Neuronal stem cell (in vitro differentiated cells): ENCODE data around the gene CFAP300.

Source experiments
- DNase-seq: peaks from one replicate; pipeline ENCODE4 v3.0.0-alpha.2; 2013; ENCODE audit warnings: low spot score
- H2AFZ ChIP-seq: one replicate; pipeline ENCODE4 v1.6.1; 2013; ENCODE audit warnings: mild to moderate bottlenecking, low read length, inconsistent platforms
- H2AK5ac ChIP-seq: 2 replicates; pipeline ENCODE4 v1.6.1; 2013; ENCODE audit warnings: low read depth, mild to moderate bottlenecking, inconsistent platforms, low read length, moderate library complexity, mixed read lengths
- H2BK120ac ChIP-seq: 2 replicates; pipeline ENCODE4 v1.6.1; 2013; ENCODE audit warnings: low read depth, mild to moderate bottlenecking, inconsistent platforms, low read length, moderate library complexity, mixed read lengths
- H2BK12ac ChIP-seq: one replicate; pipeline ENCODE4 v1.6.1; 2013; ENCODE audit warnings: low read length, inconsistent platforms
- H2BK15ac ChIP-seq: 2 replicates; pipeline ENCODE4 v1.6.1; 2013; ENCODE audit warnings: mild to moderate bottlenecking, low read length, inconsistent platforms, mixed read lengths
- H2BK5ac ChIP-seq: one replicate; pipeline ENCODE4 v1.6.1; 2013; ENCODE audit warnings: inconsistent platforms, mild to moderate bottlenecking, low read length, moderate library complexity
- H3K14ac ChIP-seq: one replicate; pipeline ENCODE4 v1.6.1; 2013; ENCODE audit warnings: low read length, inconsistent platforms
- H3K18ac ChIP-seq: 2 replicates; pipeline ENCODE4 v1.6.1; 2013; ENCODE audit warnings: low read length, inconsistent platforms
- H3K23ac ChIP-seq: 2 replicates; pipeline ENCODE4 v1.6.1; 2013; ENCODE audit warnings: low read depth, mild to moderate bottlenecking, mixed read lengths, low read length, inconsistent platforms; ENCODE audit not compliant: poor library complexity
- H3K27ac ChIP-seq: replicated peaks from 3 replicates; pipeline ENCODE4 v1.5.1; 2013; ENCODE audit warnings: low read length, inconsistent platforms
- H3K27me3 ChIP-seq, 3 experiments: 2 replicates each; pipeline ENCODE4 v1.6.1; 2013; ENCODE audit warnings: low read length in 3 of 3, mild to moderate bottlenecking in 2 of 3, inconsistent platforms in 1 of 3, low read depth in 1 of 3, mixed read lengths in 1 of 3, moderate library complexity in 1 of 3; ENCODE audit not compliant: control insufficient read depth in 3 of 3, insufficient read depth in 3 of 3
- H3K36me3 ChIP-seq, 2 donors: replicated peaks in 1 of 2; 2 replicates each; pipeline ENCODE4 v1.6.1; 2013; ENCODE audit warnings: low read length in 2 of 2; ENCODE audit not compliant: control insufficient read depth in 2 of 2, insufficient read depth in 2 of 2
- H3K4ac ChIP-seq: 2 replicates; pipeline ENCODE4 v1.6.1; 2013; ENCODE audit warnings: inconsistent platforms, mild to moderate bottlenecking, low read length, moderate library complexity
- H3K4me1 ChIP-seq, 2 donors: 1 replicate in 1 of 2; 2 replicates in 1 of 2; pipeline ENCODE4 v1.6.1; 2013; ENCODE audit warnings: low read length in 2 of 2, low read depth in 1 of 2; ENCODE audit not compliant: control insufficient read depth in 2 of 2, insufficient read depth in 1 of 2
- H3K4me2 ChIP-seq: one replicate; pipeline ENCODE4 v1.6.1; 2013; ENCODE audit warnings: mild to moderate bottlenecking, low read length, inconsistent platforms; ENCODE audit not compliant: insufficient read depth, poor library complexity, severe bottlenecking
- H3K4me3 ChIP-seq, 2 donors: 2 replicates each; pipeline ENCODE4 v1.5.1; 2013; ENCODE audit warnings: low read length in 2 of 2, mild to moderate bottlenecking in 2 of 2, inconsistent platforms in 1 of 2, moderate library complexity in 1 of 2
- H3K79me1 ChIP-seq: one replicate; pipeline ENCODE4 v1.6.1; 2013; ENCODE audit warnings: low read depth, mild to moderate bottlenecking, inconsistent platforms, low read length, moderate library complexity
- H3K9ac ChIP-seq: one replicate; pipeline ENCODE4 v1.6.1; 2013; ENCODE audit warnings: mild to moderate bottlenecking, low read depth, low read length, inconsistent platforms; ENCODE audit not compliant: poor library complexity
- H3K9me3 ChIP-seq, 2 donors: replicated peaks in 1 of 2; 2 replicates each; pipeline versions ENCODE3 to v1.6.1; 2013; ENCODE audit warnings: low read length in 2 of 2, mild to moderate bottlenecking in 2 of 2, inconsistent platforms in 1 of 2, low read depth in 1 of 2, mixed read lengths in 1 of 2, moderate library complexity in 1 of 2; ENCODE audit not compliant: control insufficient read depth in 2 of 2, insufficient read depth in 1 of 2
- H4K8ac ChIP-seq: one replicate; pipeline ENCODE4 v1.6.1; 2013; ENCODE audit warnings: low read depth, mild to moderate bottlenecking, inconsistent platforms, low read length, moderate library complexity
- H4K91ac ChIP-seq: one replicate; pipeline ENCODE4 v1.6.1; 2013; ENCODE audit warnings: low read length, low read depth, mild to moderate bottlenecking, inconsistent platforms; ENCODE audit not compliant: poor library complexity
- WGBS, 2 donors: extraction: QIAGEN DNeasy Blood & Tissue Kit; methylation state at CpG; one replicate each; pipeline ENCODE4 v1.1.7; 2013; ENCODE audit warnings: missing lambda C conversion rate in 2 of 2, mixed read lengths in 1 of 2; ENCODE audit not compliant: insufficient read length in 2 of 2, insufficient replicate concordance in 1 of 2; ENCODE audit errors: extremely low coverage in 2 of 2; 5-methylcytosine and 5-hydroxymethylcytosine counted together

The CFAP300 gene

GRCh38 chr11:102085864-102086551 lies 38.8 kb downstream of the CFAP300 start:
- DNase-seq, result no peak
- H3K9ac ChIP-seq, result no peak overlapping the region
- H3K14ac ChIP-seq, result no peak overlapping the region
- H3K18ac ChIP-seq, result no peak overlapping the region
- H3K23ac ChIP-seq, result no peak overlapping the region
- no peak overlapping the region for H2BK12ac ChIP-seq
- H3K9me3 ChIP-seq, result no peaks in the 10 kb centered on the region
- no peak overlapping the region for H3K4me2 ChIP-seq
- WGBS, 2 donors, result no CpG with 5 or more reads among the region's 7 CpGs
- no peak overlapping the region for H2BK5ac ChIP-seq
- H3K27me3 ChIP-seq, result no peaks in the 10 kb centered on the region
- no peak overlapping the region for H3K27ac ChIP-seq
- no peak overlapping the region for H2AK5ac ChIP-seq
- H2BK120ac ChIP-seq, result no peak overlapping the region
- H3K4me3 ChIP-seq, result no peak overlapping the region
- H2BK15ac ChIP-seq, result no peak overlapping the region
- H3K4ac ChIP-seq, result no peak overlapping the region
- H3K79me1 ChIP-seq, result no peaks in the 10 kb centered on the region
- no peaks in the 10 kb centered on the region for H3K4me1 ChIP-seq
- no peak overlapping the region for H4K8ac ChIP-seq
- H3K36me3 ChIP-seq, result no peaks in the 10 kb centered on the region
- no peak overlapping the region for H2AFZ ChIP-seq
- H4K91ac ChIP-seq, result no peak overlapping the region

GRCh38 chr11:102097186-102097585 lies 49.9 kb downstream of the CFAP300 start:
- Histone ChIP-seq H3K4ac (no peak overlapping the region), H4K8ac (no peak overlapping the region), H3K79me1 (no peaks in the 10 kb centered on the region), H2AK5ac (no peak overlapping the region), H3K9ac (no peak overlapping the region), H2BK12ac (no peak overlapping the region), H3K4me3 (no peak overlapping the region), H3K18ac (no peak overlapping the region), H3K9me3 (no peaks in the 10 kb centered on the region), H2AFZ (no peak overlapping the region), H3K23ac (no peak overlapping the region), H2BK120ac (no peak overlapping the region), H2BK15ac (no peak overlapping the region), H2BK5ac (no peak overlapping the region), H4K91ac (no peak overlapping the region), H3K27me3 (no peaks in the 10 kb centered on the region), H3K4me1 (no peaks in the 10 kb centered on the region), H3K27ac (no peak overlapping the region), H3K36me3 (no peaks in the 10 kb centered on the region), H3K4me2 (no peak overlapping the region), H3K14ac (no peak overlapping the region)
- no peak for DNase-seq
- no CpG with 5 or more reads among the region's 1 CpG for WGBS, 2 donors

- Histone ChIP-seq H3K27ac (no peak overlapping the region), H3K18ac (no peak overlapping the region), H3K4ac (no peak overlapping the region), H3K4me1 (no peaks in the 10 kb centered on the region), H2BK15ac (no peak overlapping the region), H3K4me3 (no peak overlapping the region), H3K4me2 (no peak overlapping the region), H4K91ac (no peak overlapping the region), H2BK120ac (no peak overlapping the region), H2AFZ (no peak overlapping the region), H3K27me3 (no peaks in the 10 kb centered on the region), H2BK12ac (no peak overlapping the region), H3K79me1 (no peaks in the 10 kb centered on the region), H3K9me3 (no peaks in the 10 kb centered on the region), H3K36me3 (no peaks in the 10 kb centered on the region), H2AK5ac (no peak overlapping the region), H4K8ac (no peak overlapping the region), H2BK5ac (no peak overlapping the region), H3K23ac (no peak overlapping the region), H3K9ac (no peak overlapping the region), H3K14ac (no peak overlapping the region)
- no peak for DNase-seq
- whole genome bisulfite sequencing, 2 donors, result no CpG with 5 or more reads among the region's 2 CpGs
Measured at GRCh38 chr11:102099755-102100154, 52.5 kb downstream of the CFAP300 start.

- no peak overlapping the region for H3K14ac ChIP-seq
- no peak overlapping the region for H3K4me2 ChIP-seq
- no peaks in the 10 kb centered on the region for H3K79me1 ChIP-seq
- no peak overlapping the region for H3K9ac ChIP-seq
- H3K23ac ChIP-seq, result no peak overlapping the region
- H3K18ac ChIP-seq, result no peak overlapping the region
- H2BK120ac ChIP-seq, result no peak overlapping the region
- no peaks in the 10 kb centered on the region for H3K27me3 ChIP-seq
- H2BK12ac ChIP-seq, result no peak overlapping the region
- no peak overlapping the region for H3K4ac ChIP-seq
- peaks cover under 1 to 2% of the 10 kb centered on the region in 2 donors for H3K4me1 ChIP-seq
- no peaks in the 10 kb centered on the region for H3K9me3 ChIP-seq
- peaks cover 0 to under 1% of the 10 kb centered on the region in 2 donors for H3K36me3 ChIP-seq
- H2BK15ac ChIP-seq, result no peak overlapping the region
- H2AK5ac ChIP-seq, result no peak overlapping the region
- no peak overlapping the region for H4K8ac ChIP-seq
- WGBS, 2 donors, result no CpG with 5 or more reads among the region's 3 CpGs
- no peak overlapping the region for H3K27ac ChIP-seq
- no peak overlapping the region for H2AFZ ChIP-seq
- no peak overlapping the region for H2BK5ac ChIP-seq
- peak overlapping the region in 1 of 2 donors; percentile 58 for H3K4me3 ChIP-seq
- DNase-seq, result no peak
- no peak overlapping the region for H4K91ac ChIP-seq
Measured at GRCh38 chr11:102108734-102109440, 61.6 kb downstream of the CFAP300 start.
